NCI-H1930 (cell line): ENCODE data around the gene RXRA.

ENCODE experiments used
- DNase-seq, 2 experiments: peaks; one replicate each; lab custom pipeline; 2025; lab: John Stamatoyannopoulos, UW

RXRA gene

DNA sequence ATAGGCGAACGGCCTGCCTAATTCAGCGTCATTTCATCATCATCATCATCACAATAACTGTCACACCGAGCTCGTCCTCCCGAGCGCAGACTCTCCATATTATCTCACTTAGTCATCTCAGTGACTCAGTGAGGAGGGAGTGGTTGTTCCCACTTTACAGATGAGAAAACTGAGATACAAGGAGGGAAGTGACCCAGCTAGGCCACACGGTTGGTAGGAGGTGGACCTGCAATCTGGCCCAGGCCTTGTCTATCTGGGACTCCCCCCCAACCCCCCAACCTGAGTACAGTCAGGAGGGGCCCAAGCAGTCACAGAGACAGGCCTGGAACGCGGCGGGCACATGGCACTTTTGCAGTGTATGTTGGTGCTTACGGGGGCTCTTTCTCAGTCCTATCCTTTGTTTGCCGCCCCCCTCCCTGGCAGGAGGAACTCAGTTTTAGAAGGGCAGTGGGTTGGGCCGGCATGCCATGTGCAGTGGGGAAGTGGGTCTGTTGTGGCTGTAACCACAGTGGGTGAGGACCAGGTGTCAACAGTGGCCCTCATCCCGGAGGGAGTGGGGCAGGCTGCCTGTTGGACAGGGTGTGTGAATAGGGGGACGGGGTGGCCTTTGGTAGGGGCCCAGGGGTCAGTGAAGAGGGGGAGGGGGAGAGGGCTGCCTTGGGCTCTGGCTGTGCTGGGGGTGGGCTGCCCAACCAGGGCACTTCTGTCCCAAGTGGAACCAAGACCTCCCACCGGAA is 1.7 kb upstream of the RXRA start:
- DNase-seq, result no peak

DNA sequence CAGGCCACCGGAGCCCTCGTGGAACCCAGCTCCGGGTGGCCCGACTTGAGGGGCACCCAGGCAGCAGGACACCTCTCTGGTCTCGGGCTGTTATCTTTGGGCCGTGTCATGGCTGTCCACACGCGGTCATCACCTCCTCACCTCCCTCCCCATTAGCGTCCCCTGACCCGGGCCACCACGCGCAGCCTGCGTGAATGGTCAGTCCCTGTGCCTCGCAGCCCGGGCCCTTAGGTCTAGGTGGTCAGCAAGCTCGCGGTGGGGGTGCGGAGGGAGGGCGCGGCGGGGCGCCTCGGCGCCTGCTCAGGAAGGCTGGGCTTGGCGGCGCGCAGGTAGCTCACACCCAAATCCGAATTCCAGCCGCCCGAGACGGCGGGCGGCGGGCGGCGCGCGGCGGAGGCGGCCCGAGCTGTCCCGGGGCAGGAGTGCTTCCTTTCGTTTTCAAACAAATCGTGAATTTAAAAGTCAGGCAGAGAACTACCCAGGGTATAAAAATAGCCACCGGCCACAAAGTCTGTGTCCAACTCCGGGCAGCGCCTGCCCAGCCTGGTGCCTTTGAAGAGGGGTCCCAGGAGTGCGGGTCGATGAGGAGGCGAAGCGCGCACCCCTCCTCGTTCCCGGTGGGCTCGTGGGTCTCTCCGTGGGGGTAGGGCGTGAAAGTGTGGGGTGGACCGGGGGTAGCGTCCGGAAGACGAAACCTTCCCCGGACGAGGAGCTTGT is 1.0 kb upstream of the RXRA start:
- no peak for DNase-seq

DNA sequence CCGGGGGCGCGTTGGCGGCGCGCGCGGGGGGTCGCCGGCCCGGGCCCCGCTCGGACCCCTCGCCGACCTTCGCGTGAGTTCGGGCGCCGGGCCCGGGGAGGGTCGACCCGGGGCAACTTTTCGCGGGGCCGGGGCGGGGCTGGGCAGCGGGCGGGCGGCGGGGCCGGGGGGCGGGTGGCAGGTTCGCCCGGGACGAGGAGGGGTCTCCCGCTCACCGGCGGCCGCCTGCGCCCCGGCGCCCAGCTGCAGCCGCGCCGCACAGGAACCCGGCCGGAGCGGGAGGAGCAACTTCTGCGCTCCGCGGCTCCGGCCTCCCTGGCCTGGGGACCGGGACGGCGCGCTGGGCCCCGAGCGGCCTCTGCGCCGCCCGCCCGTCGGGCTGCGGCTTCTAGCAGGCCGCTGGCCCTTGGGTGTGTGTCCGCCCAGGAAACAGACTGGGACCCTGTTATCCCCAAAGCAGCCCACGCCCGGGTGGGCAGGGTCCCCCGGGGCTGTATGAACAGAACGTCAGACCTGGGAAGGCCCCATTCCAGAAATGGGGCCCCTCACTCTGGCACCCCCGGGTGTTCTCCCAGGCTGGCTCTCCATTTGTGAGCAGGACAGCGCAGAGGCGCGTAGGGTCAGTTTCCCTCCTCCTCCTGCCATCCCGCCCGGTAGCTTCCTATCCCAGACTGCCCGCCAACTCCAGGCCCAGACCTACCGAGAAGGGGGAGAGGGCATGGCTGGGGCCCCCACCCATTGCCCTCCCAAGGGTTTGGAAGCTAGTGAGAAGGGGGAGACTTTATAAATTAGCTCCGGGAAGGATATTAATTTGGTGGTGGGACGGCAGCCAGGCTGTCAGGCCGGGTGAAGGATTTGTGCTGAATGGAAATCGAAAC is 708 bp downstream of the RXRA start:
- no peak for DNase-seq

DNA sequence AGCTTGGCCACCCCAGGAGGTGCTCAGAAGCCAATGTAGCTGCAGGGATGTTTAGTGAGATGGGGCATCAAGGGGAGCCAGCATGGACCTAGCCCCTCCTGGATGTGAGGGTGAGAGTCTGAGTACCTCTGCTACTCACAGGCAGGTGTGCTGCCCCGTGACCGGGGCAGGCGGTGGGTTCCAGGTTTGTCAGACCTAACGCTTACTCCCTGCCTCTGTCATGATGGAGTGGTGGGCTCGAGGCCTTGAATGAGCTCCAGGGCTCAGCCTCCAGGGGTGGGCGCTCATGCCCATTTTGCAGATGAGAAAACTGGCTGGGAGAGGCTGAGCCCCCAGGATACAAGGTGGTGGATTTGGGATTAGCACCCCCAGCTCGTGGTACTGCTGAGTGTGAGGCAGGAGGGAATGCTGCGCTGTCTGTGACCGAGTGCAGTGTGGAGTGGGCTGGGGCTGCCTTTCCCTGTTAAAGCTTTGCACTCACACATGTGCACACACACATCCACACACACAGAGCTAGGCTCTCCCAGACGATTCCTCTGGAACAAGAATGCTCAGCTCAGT is 1.5 kb downstream of the RXRA start:
- no peak for DNase-seq

DNA sequence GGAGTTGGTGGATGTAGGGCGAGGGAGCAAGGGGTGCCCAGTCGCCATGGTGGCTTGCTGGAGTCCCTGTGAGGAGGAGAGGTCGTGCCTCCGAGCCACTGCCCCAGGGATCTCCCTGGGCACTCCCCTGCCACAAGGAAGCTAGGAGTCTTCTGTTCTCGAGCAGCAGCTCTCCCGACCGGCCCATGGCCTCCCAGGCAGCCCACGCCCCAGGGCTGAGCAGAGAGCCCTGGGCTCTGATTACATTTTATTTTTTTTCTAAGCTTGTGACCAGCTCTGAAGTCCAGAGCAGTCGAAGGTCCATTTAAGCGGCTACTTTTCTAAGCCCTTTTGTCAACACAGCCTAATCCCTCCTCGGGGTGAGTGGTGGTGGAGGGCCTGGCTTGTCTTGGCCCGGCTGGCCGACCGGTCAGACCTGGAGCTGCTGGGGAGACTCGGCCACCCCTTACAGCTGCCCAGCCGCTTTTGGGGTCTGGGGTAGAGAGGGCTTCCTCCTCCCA is 2.1 kb downstream of the RXRA start:
- no peak for DNase-seq

DNA sequence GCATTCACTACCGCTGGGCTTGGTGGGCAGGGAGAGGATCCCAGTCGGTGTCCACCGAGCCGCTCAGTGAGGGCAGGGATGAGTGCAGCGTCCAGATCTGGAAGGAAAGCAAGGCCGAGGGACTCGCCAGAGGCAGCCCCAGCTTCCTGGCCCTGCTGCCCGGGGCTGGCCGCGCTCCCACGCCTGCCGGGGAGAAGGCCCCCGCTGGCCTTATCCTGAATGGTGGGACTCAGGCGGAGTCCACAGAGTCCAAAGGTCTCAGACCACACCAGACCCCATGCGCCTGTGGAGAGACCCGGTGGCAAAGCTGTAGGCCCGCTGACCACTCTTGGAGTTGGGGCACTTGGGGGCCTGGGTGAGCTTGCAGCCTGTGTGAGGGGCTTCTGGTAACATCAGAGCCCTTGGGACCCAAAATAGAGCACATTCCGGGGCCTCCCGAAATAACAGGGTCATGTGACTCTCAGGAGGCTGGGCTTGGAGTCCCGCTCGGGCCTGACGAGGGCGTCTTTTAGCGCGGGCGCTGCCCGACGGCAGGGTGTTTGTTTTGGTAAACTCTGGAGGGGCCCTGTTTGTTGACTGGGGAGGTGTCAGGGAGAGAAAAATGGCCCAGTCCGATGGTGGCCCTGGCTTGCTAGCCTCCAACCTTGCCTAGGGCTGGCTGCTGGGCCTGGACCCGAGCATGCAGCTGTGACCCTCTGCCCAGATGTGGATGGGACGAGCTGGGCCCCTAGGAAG is 2.8 kb downstream of the RXRA start:
- no peak for DNase-seq

DNA sequence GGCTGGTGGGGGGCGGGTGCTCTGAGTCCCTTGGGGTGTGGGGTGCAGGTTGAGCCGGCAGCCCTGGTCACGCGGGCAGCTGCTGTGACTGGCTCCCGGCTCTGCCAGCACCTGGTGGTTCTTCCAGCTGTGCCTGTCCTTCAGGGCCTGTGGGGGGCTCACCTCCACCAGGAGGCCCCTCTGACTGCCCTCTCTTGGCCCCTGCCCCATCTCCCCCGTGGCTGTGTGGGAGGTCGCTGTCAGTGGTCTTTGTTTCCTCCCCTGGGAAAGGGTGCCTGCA is 3.3 kb downstream of the RXRA start:
- DNase-seq, result no peak

DNA sequence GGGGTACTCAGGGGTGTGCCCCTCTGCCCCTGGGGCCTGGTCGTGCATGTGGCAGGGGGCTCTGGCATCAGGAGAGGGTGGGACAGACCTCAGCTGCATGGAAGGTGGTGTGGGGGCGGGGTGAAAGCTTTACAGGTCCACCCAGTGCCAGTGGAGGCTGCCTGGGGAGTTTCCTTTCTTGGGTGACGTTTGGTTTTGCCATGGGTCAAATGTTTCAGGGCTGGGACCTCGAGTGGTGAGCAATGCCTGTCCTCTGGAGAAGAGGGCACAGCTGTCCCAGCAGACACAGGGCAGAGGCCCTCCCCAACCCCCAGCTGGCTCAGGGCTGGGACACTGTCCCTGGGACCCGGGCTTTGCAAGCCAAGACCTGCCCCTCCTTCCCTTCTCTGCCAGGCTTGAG is 3.6 kb downstream of the RXRA start:
- no peak for DNase-seq

DNA sequence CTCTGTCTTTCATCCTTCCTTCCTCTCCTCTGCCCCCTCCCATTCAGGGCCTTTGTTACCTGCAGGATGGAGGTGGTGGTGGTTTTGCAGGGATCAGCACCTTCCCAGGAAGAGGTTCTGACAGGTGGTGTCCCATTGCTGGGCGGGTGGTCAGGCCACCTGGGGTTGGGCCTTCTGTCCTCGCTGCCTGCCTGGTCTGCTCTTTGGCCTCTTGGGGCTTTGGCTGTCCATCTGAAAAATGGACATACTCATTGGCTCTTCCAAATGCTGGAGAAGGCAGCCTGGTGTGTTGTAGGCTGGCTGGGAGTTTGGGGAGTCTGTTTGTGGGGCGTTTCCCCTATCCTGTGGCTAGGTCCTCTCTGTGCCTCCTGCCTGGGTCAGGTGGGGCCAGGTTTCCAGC is 4.3 kb downstream of the RXRA start:
- DNase-seq, result no peak

DNA sequence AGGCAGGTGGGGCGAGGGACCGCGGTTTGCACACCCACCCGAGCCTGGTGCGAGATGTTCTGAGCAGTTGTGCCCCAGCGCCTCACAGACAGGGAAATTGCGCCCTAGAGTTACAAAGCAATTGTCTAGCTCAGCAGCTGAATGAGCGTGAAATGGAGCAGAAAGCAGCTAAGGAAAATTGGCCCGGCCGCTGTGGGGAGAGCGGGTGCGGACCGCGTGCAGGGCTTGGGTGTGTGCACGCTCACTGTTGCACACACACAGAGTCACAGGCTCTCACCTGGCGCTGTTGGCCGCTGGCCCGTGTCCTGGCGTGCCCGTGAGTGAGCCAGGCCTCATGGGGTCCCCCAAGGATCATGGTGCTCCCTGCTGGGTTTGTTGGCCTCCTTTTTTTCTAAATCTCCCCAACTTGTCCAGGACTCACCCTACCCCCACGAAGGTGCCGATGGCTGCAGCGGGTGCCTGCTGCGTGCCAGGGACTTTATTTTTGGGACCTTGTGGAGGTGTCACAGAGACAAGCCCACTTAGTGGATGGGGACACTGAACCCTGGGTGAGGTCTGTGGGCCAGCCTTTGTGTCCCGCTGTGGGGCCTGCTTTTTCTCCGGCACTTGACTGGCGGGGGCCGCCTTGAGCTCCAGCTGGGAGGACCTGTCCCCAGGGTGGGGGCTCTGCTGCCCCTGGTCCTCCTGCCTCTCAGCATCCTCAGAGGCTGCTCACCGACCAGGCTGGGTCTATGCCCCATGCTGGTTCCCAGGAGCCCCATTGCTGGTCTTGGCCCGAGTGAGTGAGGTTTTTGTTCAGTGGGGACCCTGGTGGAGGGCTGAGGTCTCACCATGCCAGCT is 5.2 kb downstream of the RXRA start:
- DNase-seq, result no peak

DNA sequence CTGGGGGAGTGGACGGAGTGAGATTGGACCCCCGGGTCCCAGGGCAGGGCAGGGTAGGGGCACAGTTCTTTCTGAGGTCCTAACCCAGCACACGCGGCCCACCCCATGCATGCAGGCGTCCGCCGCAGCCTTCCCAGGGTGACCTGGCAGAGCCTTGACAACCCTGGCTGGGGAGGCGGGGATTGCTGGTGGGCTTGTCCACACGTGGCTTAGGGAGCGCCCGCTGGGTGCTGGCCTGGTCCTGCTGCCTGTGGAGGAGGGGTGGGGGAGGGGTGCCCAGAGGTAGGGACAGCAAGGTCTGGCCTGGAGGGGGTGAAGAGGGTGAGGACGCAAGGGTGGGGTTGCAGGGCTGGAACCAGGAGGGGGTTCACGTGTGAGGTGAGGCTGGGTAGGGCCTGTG is 6.0 kb downstream of the RXRA start:
- DNase-seq, result no peak

DNA sequence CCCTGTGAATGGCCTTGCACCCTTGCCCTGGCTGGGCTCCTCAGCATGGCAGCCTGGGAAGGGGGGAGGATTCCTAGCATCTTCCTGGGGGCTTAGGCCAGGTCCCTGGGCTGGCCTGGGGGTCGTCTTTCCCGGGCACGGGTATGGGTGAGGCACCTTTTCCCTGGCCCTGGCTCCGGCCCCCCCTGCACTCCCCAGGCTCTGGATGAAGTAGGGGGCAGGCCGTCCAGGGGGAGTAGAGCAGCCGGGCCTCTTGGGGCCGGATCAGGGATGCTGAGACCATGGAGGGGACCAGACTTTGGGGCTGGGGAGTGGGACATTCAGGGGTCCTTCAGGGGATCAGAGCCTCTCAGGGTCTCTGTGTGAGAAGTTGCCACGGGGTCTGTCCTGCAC is 6.6 kb downstream of the RXRA start:
- DNase-seq, result no peak

DNA sequence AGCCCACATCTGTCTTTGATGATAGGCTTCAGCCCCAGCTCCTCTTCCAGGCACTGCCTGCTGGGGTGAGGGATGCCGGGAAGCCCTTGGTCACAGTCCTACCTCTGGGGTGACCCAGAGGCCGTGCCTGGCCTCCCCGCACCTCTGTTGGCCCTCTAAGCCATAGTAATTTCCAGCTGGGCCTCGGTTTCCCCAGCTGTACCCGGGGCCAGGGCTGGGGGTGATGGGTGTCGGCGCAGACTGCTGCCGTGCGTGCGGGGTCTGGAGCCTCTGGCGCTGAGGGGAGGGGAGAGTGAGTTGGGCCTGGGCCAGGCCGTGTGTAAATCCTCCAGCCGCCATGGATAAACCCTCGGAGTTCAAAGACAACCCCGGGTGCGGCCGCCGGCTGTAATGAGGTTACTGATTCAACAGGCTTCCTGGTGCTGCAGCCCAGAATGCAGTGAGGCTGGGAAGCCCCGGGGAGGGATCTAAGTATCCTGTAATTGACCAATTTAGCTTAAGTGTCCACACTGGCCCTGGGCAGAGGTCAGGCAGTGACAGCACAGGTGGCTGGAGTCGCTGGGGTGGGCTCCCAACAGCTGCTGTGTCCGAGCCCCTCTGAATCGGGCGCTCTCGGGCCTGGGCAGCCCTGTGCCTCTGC is 7.1 kb downstream of the RXRA start:
- DNase-seq, result no peak

DNA sequence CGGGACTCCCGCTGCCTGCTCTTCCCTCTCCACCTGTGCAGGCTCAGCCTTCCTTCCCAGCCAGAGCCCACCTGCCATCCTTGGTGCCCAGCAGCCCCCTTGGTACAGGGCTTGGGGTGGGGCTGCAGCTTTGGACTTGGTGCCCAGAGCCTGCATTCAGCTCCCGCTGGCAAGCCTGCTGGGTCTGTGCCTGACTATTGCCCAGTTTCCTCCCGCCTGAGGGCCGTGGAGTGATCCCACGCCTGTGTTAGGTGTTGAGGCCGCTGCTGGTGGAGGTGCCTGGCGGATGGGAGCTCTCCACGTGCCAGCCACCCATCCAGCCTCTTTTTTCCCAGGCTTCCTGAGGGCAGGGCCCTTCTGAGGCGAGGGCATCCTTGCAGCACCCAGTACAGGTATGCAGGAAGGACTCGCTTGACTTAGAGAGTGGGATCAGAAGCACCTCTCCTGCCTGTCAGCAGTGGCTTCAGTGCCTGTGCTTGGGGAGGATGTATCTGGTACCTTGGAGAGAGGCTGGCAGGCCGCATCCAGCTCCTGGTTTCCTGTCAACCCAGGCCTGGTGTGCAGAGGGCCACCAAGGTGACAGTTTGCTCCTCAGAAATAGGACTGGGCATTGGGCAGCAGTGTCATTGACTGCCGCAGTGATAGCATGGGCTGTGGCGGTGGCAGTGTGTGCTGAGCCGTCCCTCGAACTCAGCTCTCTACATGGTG is 7.8 kb downstream of the RXRA start:
- DNase-seq, result no peak

DNA sequence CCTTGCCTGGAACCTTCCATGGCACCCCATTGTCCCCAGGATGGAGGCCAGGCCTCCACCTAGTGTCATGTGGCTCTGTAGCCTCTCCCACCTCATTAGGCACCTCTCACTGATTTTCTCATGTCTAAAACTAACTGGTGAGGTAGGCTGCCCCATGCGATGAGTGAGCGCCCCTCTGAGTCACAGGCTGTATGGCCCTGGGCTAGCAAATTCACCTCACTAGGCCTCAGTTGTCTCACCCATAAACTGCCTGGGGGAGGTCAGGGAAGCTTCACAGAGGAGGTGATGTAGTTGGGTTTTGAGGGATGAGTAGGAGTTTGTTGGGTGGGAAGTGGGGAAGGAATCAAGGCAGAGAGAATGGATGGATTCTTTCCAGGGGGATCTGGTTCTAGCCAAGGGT is 8.8 kb downstream of the RXRA start:
- DNase-seq, result no peak

DNA sequence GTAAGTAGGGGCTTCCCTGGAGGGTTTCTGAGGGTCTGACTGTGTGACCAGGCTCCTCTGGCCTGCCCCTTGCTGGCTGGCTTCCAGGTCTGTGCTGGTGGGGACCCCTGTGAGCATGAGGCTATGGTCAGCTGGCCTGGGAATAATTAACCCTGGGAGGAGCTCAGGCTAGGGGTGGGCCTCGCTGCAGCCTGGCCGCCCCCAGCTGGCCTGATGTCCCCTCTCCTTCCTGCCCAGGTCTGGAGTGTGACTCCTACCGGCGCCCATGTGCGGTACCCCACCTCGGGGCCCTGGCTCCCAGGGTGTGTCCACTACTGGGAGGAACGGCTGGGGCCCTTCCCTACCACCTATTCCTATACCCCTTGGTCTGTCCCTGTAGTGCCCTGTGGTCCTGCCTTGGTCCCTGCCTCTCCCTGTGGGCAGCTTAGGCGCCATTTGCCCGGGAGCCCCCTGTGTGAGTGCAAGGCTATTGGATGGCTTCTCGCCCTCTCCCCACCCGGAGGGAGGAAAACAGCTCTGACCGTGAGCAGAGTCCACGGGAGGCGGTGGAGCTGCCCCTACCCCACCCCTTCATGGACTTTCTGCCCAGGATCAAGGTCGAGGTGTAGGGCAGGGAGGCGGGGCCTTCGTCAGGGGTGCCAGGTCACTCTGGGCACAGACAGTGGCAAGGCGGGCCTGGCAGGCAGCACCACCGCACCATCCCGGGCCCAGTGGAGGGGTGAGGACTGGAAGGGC is 9.4 kb downstream of the RXRA start:
- DNase-seq, result no peak

DNA sequence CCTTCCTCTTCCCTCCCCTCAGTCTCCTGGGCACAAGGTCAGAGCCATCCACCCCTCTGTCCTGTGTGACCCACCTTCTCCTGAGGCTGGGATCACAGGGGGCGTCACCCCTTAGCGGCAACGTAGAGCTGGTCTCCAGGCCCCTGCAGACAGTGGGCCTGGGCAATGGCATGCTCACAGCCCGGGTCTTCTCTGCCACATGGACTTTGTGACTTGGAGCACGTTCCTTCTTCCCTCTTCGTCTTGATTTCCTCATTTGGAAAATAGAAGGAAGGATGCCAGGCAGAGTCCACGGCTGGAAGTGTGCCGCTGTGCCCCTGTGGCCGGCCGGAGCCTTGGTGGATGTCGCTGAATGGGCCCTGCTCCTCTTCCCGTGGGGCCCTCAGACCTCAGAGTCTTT is 10.0 kb downstream of the RXRA start:
- no peak for DNase-seq

DNA sequence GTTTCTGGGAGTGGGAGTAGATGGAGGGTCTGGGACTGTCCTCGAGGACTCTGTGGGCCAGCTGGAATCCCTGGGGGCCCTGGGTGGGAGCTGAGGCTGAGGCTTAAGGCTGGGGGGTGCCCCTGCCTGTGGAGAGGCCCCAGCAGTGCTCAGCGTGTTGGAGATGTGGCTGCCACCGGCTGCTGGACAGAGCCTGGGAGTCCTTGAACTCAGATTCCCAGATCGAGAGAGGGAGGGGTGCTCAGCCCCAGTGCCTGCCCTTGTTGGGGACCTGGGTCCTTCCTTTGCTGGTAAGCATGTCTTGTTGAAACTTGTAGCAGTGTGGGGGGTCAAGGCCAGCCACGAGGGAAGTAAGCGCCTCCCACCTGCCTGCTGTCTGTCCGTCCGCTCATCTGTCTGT is 10.7 kb downstream of the RXRA start:
- no peak for DNase-seq

DNA sequence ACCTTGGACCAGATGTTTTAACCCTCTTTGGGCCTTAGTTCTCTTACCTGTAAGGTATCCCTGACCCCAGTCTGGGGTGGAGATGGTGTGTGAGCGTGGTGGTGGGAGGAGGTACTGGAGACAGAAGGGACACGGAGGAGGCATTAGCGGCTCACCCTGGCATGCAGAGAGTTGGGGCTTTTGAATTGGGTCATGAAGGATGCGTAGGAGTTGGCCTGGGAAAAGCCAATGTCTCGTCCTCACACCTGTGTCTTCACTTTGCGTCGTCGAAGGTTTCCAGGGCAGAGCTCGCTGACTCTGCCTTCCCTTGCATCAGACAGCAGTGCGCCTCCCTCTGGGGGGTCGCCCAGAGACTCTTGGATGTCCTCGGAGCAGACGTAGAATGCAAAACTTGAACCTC is 11.2 kb downstream of the RXRA start:
- DNase-seq, result no peak
